A204.1 (cell line): ENCODE measurements around the gene CCDC33.

Experiments
- FAIRE-seq: peaks from 2 replicates; lab custom pipeline; 2012; peaks lifted over from hg19 to GRCh38; lab: Jason Lieb, UNC

The CCDC33 gene

GRCh38 chr15:74383286-74383685 lies 147.2 kb downstream of the CCDC33 start:
- no peak for FAIRE-seq

- FAIRE-seq, result no peak
Measured at GRCh38 chr15:74383695-74384565, 147.8 kb downstream of the CCDC33 start.

- FAIRE-seq, result no peak
Measured at GRCh38 chr15:74384566-74384880, 148.4 kb downstream of the CCDC33 start.

- no peak for FAIRE-seq
Measured at GRCh38 chr15:74384881-74385643, 148.9 kb downstream of the CCDC33 start.

- no peak for FAIRE-seq
Measured at GRCh38 chr15:74385733-74386132, 149.6 kb downstream of the CCDC33 start.
